Right hindlimb (tissue), 1 donor: ENCODE data around the gene GJA1.
A peak's percentile ranks its signal among the peaks of the same experiment; 100 is the strongest.
"Not testable (repeated sequence)": the region's sequence is repeated elsewhere in the genome, so short reads cannot be mapped to it uniquely, and the experiment has no call there.

ENCODE experiments used
- DNase-seq: peaks from one replicate; pipeline ENCODE4 v3.0.0-alpha.2; 2018

Gene GJA1

DNA sequence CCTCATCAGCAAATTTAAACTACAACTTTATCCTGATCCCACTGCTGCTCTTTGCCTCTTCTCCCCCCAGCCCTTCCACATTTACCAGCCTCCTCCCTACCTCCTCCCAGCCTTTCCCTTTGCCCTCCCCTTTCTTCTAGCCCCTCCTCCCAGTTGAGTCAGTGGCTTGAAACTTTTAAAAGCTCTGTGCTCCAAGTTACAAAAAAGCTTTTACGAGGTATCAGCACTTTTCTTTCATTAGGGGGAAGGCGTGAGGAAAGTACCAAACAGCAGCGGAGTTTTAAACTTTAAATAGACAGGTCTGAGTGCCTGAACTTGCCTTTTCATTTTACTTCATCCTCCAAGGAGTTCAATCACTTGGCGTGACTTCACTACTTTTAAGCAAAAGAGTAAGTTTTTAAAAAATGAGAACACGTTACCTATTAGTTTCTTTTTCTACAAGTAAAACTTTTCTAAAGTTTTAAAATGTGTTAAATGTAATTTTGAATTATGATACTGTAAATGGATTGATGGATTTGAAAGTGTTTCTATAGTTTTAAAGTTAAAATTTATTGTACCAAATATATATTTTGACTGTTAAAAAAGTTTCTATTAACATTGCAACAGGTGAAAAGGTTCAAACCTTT is at the start of gene GJA1:
Gene GJA1 (plus strand): TSS at position 203 of the 626 bp plus-strand sequence. CDS start 11,202 bp downstream, outside the sequence.
- peak; percentile 84 for DNase-seq

DNA sequence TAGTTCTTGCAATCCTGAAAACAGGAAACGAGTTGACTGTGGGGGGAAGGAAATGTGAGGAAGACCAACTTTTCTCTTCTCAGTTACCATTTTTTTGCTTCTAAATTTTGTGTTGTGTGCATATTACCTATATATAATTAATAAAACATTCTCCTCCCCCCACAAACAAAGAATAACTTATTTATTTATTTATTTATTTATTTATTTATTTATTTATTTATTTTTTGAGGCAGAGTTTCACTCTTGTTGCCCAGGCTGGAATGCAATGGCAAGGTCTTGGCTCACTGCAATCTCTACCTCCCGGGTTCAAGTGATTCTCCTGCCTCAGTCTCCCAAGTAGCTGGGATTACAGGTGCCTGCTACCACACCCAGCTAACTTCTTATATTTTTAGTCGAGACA is 48.9 kb upstream of the GJA1 start:
- DNase-seq: not testable (repeated sequence)

DNA sequence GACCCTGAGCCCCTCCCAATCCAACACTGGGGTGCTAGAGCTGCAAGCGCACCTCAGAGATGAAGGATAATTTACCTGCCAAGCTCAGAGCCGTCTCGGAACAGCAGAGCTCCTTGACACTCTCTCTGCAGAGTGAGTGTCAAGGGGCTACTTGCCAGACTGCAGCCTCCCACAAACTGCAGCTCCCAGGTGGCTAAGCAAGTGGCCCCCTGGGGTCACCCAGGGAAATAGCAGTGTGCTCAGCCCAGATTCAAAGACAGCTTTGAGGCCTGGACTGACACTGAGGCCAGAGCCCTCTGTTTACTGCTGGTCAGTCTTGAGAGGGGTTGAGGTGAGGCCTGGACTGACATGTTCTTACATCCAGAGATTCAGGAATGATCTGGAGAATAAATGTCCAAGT is 46.0 kb upstream of the GJA1 start:
- no peak for DNase-seq

DNA sequence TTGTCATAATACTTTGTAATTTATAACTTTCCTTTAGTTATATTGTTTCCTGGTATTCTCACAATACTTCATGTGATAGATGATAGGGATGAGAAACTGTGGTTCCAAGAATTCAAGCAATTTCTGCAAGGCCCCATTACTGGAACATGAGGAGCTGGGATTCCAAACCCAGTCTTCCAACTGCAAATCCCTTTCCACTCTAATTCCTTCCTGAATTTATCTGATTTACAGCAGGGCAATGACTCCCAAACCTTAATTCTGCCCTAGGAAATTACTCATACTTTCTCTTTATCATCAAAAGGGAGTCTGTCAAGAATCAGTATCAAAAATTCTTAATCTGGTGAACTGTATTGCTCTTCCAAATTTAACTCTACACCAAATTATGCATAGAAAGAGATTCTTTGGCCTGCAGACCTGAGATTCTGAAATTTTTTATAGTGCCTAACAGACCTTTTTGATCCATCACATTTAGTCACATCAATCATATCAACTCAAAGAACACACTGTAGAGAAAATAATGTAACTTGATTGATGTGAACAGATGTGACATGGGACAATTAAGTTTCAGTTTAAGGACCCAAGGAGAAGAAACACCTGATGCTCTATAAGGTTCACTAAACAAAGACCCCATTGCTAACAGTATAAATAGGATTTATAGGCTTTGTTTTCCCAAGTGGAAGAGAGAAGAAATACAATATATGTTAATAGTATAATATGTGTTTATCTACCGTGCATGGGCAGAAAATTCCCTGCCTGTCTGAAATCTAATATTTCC is 41.5 kb upstream of the GJA1 start:
- no peak for DNase-seq

DNA sequence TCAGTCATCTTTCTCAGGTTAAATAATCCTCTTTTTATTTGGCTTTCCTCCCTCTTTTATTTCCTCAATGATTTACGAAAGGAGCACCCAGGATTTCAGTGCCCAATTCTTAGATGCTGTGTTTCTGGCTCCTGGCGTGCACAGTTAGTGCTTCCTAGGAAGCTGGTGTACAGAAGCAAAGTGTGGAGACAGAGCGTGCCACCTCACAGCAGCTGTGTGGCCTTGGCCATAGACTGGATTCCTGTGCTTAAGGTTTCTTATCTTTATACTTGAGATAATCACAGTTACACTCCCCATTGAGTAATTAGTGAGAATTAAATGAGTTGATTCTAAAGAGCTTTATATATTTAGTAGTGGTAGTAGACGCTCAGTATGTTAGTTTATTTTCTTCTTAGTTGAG is 39.7 kb upstream of the GJA1 start:
- no peak for DNase-seq

DNA sequence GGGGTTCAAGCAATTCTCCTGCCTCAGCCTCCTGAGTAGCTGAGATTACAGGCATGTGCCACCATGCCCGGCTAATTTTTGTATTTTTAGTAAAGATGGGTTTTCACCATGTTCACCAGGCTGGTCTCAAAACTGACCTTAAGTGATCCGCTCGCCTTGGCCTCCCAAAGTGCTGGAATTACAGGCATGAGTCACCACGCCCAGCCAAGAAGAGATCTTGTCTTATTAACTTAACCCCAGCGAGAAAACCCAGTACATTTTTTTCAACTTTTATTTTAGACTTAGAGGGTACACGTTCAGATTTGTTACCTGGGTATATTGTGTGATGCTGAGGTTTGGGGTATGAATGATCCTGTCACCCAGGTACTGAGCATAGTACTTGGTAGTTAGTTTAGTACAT is 38.3 kb upstream of the GJA1 start:
- DNase-seq: not testable (repeated sequence)

DNA sequence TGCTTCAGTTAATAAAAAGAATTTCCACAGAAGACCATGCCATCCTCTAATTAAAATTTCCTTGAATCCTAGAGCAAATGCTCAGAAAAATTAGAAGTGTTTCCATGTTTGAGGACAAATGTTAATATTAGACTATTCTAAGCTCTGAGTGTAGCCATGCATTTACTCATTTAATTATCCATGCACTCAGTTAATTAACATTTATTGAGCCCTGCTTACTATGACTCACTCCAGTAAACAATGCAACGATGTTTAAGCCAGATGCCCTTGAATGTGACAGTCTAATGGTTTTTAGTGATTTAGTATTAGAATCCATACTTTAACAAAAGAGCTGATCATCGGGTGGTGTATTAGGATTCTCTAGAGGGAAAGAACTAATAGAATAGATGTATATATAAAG is 37.3 kb upstream of the GJA1 start:
- no peak for DNase-seq

DNA sequence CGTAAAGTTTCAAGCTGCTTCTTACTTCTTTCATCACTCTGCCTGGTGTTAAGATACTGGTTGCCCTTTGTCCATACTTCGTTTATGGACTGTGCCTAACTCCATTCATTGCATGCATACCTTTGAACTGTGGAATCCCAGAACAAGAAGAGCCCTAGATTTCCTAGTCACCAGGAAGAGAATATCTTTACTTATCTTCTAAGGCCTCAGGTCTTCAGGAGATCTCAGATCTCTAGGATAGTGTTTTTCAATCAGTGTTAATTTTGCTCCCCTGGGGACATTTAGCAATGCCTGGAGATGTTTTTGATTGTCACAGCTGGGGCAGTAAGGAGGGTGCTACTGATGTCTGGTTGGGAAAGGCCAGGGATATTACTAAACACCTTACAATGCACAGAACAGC is 35.5 kb upstream of the GJA1 start:
- DNase-seq: no peak

DNA sequence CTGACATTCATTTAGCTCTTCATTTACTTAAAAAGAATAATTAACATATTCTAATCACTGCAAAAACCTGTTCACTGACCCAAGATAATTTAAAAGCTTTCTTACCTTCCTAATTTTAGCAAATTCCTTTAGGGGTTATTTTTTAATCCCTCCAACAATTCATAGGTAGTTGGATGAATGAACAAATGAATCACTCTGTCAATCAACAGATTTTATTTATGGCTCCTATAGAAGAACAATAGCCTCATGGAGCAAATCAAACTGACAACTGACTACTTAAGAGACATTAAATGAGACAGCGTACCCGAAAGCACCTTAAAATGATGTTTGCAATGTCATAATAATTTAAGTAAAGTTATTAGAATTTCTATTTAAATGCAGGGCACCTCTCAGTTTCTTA is 31.5 kb upstream of the GJA1 start:
- no peak for DNase-seq

DNA sequence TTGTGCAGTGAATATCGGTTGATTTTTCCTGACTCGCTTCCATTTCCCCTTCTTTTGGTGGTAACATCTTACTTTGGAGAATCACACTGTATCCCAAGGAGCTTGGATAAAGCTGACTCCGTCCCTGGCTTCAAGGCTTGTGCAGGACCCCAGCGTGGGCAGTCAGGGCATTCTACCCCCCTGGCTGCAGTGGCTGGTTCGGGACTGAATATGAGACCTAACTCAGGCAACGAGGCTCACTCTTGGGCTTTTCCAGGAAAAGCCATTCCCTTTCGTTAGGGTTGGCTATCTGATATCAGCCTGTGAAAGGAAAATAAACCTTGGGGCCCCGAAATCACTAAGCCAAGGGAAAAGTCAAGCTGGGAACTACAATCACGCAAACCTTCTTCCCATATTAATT is 30.1 kb upstream of the GJA1 start:
- DNase-seq: no peak

DNA sequence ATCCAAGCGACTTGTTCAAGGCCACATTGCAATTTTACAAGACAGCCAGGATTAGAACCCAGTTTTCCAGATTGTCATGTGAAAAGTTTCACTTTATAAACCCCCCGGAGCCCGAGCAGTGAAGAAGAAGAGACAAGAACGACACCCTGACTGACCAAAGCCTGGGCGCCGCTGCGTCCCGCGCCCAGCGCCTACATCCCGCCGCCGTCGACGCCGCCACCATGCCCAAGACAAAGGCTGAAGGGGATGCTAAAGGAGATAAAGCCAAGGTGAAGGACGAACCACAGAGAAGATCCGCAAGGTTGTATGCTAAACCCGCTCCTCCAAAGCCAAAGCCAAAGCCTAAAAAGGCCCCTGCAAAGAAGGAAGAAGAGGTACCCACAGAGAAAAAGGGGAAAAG is 27.1 kb upstream of the GJA1 start:
- DNase-seq: no peak

DNA sequence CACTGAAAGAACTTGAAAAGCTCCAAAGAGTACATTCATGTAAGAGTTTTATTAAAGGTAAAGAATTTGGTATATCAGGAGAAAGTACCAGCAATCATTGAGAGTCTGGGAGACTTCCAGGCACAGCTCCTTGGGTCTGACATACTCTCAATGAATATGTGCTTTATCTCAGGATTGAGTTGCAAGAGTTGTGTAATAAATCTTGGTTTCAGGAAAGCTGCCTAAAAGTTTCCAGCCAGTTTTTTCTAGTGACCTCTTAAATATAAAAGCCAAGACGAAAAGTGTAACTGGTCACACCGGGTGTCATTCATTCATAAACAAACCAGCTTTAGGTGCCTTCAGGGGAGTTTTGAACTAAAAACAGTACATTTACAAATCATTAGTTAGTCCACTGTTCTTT is 21.6 kb upstream of the GJA1 start:
- DNase-seq: no peak

DNA sequence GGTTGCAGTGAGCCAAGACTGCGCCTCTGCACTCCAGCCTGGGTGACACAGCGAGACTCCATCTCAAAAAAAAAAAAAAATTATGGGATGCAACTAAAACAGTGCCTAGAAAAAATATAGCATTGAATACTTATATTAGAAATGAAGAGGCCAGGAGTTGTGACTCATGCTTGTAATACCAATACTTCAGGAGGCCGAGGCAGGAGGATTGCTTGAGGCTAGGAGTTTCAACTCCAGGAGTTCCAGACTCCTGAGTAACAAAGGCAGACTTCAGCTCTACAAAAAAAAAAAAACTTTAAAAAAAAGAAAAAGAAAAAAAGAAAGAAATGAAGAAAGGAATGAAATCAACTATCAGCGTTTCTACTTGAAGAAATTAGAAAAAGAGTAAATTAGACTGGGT is 17.1 kb upstream of the GJA1 start:
- no peak for DNase-seq

DNA sequence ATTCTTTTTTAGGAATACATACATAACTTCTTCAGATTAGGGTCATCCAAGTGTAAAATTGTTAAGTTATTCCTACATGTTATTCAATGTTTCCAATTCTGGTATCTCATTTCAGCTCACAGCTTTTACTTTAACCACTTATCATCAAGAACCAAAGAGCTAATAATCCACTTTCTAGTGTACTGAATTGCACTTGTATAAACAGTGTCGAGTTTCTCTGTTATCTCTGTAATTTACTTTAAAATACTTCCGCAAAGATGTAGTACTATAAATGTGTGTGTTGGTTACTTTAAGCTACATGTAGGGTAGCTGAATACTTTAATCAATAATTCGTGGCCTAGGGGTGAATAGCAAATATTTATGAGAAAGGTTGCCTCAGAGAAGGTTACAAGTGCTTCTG is 8.8 kb upstream of the GJA1 start:
- DNase-seq: no peak

DNA sequence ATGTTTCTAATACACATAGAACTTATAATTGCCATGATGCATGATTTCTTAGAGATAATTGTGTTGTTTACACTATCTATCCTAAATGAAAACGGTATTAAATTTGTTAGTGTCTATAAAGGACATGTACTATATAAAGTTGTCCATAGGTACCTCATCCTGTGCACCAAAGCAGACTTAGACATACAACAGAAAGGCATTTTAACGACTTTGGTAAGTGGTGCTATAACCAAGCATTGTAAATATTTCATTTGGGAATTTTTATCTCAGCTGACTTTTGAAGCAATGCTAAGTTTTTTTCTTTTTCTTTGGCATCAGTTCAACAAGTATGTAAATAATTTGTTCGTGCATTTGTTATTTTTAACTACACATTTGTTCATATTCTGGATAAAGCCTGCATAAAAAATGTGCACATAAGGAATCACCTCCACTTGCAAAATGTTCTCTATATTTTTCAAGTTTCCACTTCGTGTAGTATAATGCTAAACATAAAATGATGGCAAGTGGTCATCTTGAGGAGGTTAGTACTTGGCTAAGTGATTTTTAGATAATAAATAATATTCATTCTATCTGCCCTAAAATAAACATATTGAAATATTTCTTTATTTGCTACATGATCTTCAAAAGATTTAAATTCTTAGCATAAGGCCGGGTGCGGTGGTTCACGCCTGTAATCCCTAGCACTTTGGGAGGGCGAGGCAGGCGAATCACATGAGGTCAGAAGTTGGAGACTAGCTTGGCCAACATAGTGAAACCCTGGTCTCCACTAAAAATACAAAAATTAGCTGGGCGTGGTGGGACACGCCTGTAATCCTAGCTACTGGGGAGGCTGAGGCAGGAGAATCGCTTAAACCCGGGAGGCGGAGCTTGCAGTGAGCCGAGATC is 6.3 kb upstream of the GJA1 start:
- DNase-seq: no peak

DNA sequence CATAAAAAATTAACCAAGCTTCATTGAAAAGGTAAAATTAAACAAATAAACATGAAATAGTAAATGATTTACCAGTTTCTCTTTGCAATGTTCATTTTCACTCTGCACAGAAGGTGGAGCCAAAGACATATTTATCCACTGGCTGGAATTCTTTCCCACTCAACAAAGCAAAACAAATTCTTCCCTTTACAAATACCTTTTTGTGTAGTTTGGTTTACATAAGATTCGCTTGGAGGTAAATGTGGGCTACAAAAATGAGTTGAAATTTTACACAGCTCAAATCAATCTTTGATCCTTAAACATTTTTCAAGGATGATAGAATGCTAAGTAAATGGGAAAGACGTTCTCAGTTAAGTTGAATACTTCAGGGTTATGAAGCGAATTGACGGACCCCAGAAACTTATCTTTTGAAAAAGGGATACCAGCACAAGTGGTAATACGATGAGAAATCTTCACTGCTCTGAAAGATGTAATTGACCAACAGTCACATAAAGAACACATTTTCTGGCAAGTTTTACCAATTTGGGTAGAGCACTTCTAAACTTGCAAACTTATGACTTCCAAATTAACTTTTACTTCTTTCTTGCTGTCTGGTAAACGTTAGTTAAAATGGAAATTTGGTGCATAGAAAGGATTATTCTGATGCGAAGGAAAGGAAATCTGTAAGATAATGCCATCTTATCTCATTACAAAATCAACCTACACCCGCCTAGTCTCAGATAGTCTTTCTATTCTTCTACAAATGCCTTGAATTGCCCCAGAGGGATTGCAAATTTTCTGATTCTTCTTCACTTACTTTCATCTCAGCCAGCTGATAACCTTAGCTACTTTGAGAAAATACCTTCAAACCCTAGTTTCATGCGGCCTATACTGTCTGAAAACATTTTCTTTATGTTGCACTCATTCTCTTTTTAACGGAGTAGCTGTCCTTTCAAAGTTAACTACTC is 4.7 kb upstream of the GJA1 start:
- no peak for DNase-seq

DNA sequence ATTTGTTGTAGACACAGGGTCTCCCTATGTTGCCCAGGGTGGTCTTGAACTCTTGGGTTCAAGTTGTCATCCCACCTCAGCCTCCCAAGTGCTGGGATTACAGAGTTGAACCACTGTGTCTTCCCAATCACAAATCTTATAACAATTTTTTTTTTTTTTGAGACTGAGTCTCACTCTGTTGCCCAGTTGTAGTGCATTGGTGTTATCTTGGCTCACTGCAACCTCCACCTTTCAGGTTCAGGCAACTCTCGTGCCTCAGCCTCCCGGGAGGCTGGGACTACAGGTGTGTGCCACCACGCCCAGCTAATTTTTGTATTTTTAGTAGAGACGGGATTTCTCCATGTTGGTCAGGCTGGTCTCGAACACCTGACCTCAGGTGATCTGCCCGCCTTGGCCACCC is 3.7 kb upstream of the GJA1 start:
- DNase-seq: not testable (repeated sequence)

DNA sequence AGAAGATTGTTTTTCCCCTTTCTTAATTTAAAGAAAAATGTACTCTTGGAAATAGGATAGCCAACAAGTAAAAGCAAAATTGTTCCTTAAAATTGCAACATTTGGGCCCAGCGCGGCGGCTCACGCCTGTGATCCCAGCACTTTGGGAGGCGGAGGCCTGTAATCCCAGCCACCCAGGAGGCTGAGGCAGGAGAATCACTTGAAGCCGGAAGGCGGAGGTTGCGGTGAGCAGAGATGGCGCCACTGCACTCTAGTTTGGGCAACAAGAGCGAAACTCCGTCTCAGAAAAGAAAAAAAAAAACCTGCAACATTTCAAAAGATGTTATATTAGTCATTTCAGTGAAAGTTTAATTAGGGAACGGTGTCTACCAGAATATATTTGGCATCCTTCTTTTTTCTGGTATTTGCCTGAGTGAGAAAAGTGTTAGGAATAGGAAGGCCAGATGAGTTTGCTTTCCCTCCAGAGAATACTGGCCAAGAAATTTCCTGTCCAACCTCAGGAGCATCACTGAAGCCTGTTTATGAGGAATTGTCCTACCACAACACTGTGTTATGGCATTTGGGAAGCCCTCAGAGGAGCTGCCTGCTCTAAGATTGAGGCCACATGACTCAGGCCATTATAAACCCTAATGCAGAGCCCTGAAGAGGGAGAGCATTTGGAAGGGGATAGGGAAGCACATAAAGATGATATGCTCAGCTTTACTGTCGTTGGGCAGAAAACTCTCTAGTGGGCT is 1.2 kb upstream of the GJA1 start:
- DNase-seq: no peak

DNA sequence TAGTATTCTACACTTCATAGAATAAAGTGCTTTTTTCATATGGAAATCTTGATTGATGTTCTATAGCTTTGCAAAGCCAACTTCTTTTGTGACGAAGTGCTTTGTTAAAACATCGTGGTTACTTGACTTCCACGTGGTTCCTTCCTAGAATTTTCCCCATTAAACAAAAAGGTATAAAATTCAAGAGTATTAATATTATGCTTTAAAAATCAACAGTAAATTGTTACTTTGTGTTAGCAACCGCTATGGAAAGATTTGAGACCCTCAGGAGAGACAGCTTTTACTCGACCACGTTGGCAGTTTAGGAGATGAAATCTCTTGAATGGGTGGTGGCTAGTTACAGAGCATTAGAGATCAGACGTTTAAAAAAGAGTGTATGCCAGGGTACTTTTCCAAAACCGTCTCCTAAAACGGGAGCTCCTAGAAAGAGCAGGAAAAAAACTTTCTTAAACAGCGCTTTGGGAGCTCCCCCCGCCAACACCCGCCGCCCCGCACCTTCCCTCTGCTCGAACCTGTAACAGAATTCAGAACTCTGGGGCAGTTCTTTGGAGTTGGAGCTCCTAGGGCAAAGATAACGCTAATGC is 920 bp downstream of the GJA1 start:
- peak; percentile 35 for DNase-seq

DNA sequence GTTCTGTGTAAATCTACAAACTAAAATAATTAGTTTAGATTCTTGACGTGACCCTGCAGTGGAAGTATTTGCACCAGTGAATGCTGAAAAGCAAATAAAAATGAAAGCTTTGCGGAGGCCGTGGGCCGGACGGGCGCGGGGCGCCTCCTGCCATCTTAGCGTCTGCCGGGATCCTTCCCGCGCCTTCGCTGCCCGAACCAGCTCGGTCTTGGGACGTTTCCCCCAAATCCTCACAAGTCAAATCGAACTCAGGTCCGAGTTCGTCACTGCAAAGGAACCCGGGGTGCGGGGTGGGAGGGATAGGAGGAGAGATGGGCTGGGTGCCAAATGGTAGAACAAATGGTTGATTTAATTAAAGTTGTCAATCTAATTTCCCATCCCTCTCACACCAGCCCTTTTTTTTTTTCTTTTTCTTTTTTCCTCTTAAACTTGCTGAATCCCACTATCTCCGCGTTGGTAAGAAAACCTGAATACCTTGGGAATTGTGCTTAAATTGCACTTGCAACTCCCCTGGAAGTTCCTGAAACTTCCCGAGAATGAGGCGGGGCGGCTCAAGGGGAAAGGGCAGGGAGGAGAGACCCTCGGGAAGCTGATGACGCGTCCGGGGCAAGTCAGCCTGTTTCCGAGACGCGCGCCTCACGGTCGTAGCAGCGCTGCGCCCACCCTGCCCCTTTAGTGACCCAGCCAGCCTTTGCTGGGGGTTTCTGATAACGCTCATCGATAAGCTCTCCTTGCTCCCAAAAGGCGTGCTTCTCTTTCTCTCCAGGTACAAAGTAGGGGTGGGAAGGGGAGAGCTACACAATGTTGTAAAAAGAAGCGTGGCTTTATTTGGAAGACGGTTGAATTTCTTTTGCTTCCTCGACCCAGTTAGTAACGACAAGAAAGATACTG is 1.8 kb downstream of the GJA1 start:
- DNase-seq: peak; percentile 81
